GM12878 (cell line): Measurements from ENCODE around the gene SSNA1. TPM values are rescaled to one million over a fixed set of nuclear protein-coding genes. Genes with fewer than 3 reads are reported as not detected.

Experiments
- ATAC-seq: fragments of 200-7000 bp; cut with Tn5 transposase; 3 replicates; pipeline ENCODE4 v1.9.1; 2020; ENCODE audit warnings: mild to moderate bottlenecking, moderate library complexity
- BruUV-seq: library from RNA; stranded (reverse); fragments of 400-500 nt; replicated peaks from 2 replicates; lab custom pipeline; 2021; lab: Mats Ljungman, UMichigan
- CTCF ChIA-PET: fragments of 300-600 bp; sonication (Branson Sonifier 250); formaldehyde crosslinking; extraction: SDS; loops from one replicate; lab custom pipeline; 2021; ENCODE audit warnings: inconsistent platforms; lab: Yijun Ruan, JAX
- POLR2A ChIA-PET: fragments of 350-600 bp; formaldehyde crosslinking; extraction: SDS; loops from one replicate; lab custom pipeline; 2021; ENCODE audit warnings: inconsistent platforms; lab: Charles Lee
- RAD21 ChIA-PET: fragments of 300-600 bp; sonication (Branson Sonifier 250); formaldehyde crosslinking; loops from one replicate; lab custom pipeline; 2023; ENCODE audit warnings: antibody characterized with exemption; ENCODE audit not compliant: unreplicated experiment; lab: Charles Lee
- SMC1A ChIA-PET: fragments of 300-600 bp; sonication (Branson Sonifier 250); formaldehyde crosslinking; loops from one replicate; lab custom pipeline; 2023; ENCODE audit not compliant: unreplicated experiment, uncharacterized antibody; lab: Charles Lee
- DNase-seq: peaks from one replicate; pipeline ENCODE4 v3.0.0-alpha.2; 2011; ENCODE audit warnings: low read depth, low spot score
- FAIRE-seq: peaks from 3 replicates; lab custom pipeline; 2011; peaks lifted over from hg19 to GRCh38; lab: Jason Lieb, UNC
- H2AFZ ChIP-seq: 2 replicates; pipeline ENCODE4 v1.6.0; 2011; ENCODE audit warnings: low read depth, low read length, control low read depth; ENCODE audit not compliant: control insufficient read depth
- H3K27ac ChIP-seq: 2 replicates; pipeline ENCODE4 v1.5.1; 2011; ENCODE audit warnings: control low read depth; ENCODE audit not compliant: control insufficient read depth, insufficient read depth
- H3K27me3 ChIP-seq, 2 experiments: replicated peaks in 1 of 2; 2 replicates each; pipeline versions ENCODE4 v1.6.0 to v1.6.1; 2011; ENCODE audit warnings: low read length in 1 of 2; ENCODE audit not compliant: control insufficient read depth in 2 of 2, insufficient read depth in 2 of 2
- H3K36me3 ChIP-seq, 2 experiments: 2 replicates each; pipeline ENCODE4 v1.5.1; 2011; ENCODE audit warnings: low read length in 1 of 2; ENCODE audit not compliant: control insufficient read depth in 2 of 2, insufficient read depth in 2 of 2
- H3K4me1 ChIP-seq: 2 replicates; pipeline ENCODE4 v1.6.1; 2011; ENCODE audit warnings: mild to moderate bottlenecking, low read length, moderate library complexity, mixed read lengths; ENCODE audit not compliant: control insufficient read depth, insufficient read depth
- H3K4me2 ChIP-seq: 2 replicates; pipeline ENCODE4 v1.6.0; 2011; ENCODE audit warnings: control low read depth; ENCODE audit not compliant: control insufficient read depth, insufficient read depth
- H3K4me3 ChIP-seq: fragments of 200-600 bp; sonication (generic); 2 replicates; pipeline ENCODE4 v1.5.1; 2016
- H3K79me2 ChIP-seq: 2 replicates; pipeline ENCODE4 v1.6.0; 2011; ENCODE audit warnings: low read length; ENCODE audit not compliant: control insufficient read depth, insufficient read depth
- H3K9ac ChIP-seq: 2 replicates; pipeline ENCODE4 v1.8.0; 2011; ENCODE audit warnings: low read length, control low read depth, mixed read lengths; ENCODE audit not compliant: control insufficient read depth, insufficient read depth
- H3K9me3 ChIP-seq: replicated peaks from 3 replicates; pipeline ENCODE4 v1.5.1; 2011; ENCODE audit warnings: mild to moderate bottlenecking, low read length; ENCODE audit not compliant: control insufficient read depth, insufficient read depth
- H4K20me1 ChIP-seq: 2 replicates; pipeline ENCODE4 v1.6.0; 2011; ENCODE audit not compliant: control insufficient read depth, insufficient read depth
- CEBPZ ChIP-seq: fragments of 150-350 bp; IDR thresholded peaks from 2 replicates; pipeline ENCODE4 v1.6.1; 2016; ENCODE audit warnings: low read depth, low read length
- CHD1 ChIP-seq: IDR thresholded peaks from 2 replicates; pipeline ENCODE4 v1.6.1; 2012; ENCODE audit warnings: low read depth, low read length, improper control_type of control experiment
- CUX1 ChIP-seq: IDR thresholded peaks from 2 replicates; pipeline ENCODE4 v1.6.1; 2012; ENCODE audit warnings: improper control_type of control experiment, low read depth, low read length; ENCODE audit not compliant: insufficient replicate concordance
- ELK1 ChIP-seq: IDR thresholded peaks from 2 replicates; pipeline ENCODE4 v1.6.1; 2012; ENCODE audit warnings: low read depth, low read length, improper control_type of control experiment
- IKZF1 ChIP-seq: fragments of 450-650 bp; conservative IDR thresholded peaks from 2 replicates; pipeline ENCODE4 v1.6.1; 2017; ENCODE audit warnings: antibody characterized with exemption, mild to moderate bottlenecking
- KDM1A ChIP-seq: fragments of 200-600 bp; sonication (generic); IDR thresholded peaks from 2 replicates; pipeline ENCODE4 v1.6.1; 2016; ENCODE audit warnings: borderline replicate concordance
- NR2C2 ChIP-seq: IDR thresholded peaks from 2 replicates; pipeline ENCODE4 v1.6.1; 2011; ENCODE audit warnings: borderline replicate concordance, low read depth; ENCODE audit not compliant: control insufficient read depth, insufficient read length
- SMAD1 ChIP-seq: fragments of 450-650 bp; IDR thresholded peaks from 2 replicates; pipeline ENCODE4 v1.6.1; 2018; ENCODE audit warnings: mild to moderate bottlenecking, low read depth; ENCODE audit not compliant: partially characterized antibody
- TARDBP ChIP-seq: IDR thresholded peaks from 2 replicates; pipeline ENCODE4 v1.6.1; 2016; ENCODE audit warnings: borderline replicate concordance
- ZNF24 ChIP-seq: fragments of 450-650 bp; IDR thresholded peaks from 2 replicates; pipeline ENCODE4 v1.6.1; 2017; ENCODE audit warnings: antibody characterized with exemption, mild to moderate bottlenecking
- WGBS: methylation state at CpG from one replicate; pipeline ENCODE4 v1.1.6; 2016; ENCODE audit warnings: low lambda C conversion rate; ENCODE audit not compliant: insufficient replicate concordance, insufficient coverage; ENCODE audit errors: missing lambda C conversion rate; 5-methylcytosine and 5-hydroxymethylcytosine counted together
- in situ Hi-C: fragments of 300-500 bp; cut with MboI; formaldehyde crosslinking; loops from 9 replicates; pipeline ENCODE4 v1.14.3; 2018; ENCODE audit warnings: mixed read lengths
- intact Hi-C: fragments of 100-400 bp; cut with micrococcal nuclease; formaldehyde crosslinking; loops from one replicate; pipeline ENCODE4 v1.14.2; 2022; ENCODE audit not compliant: unreplicated experiment
- polyA plus RNA-seq, 11 experiments: library from polyadenylated mRNA; depleted of rRNA in 4 of 11; unstranded in 6 of 11; stranded (reverse) in 5 of 11; fragments of >200 nt; fragmentation: Nextera tagmentation in 4 of 11; fragmentation: Illumina TruSeq in 1 of 11; extraction: Ambion mirVana in 4 of 11; extraction: Trizol in 1 of 11; gene quantifications; 1 replicate in 1 of 11; 2 replicates in 10 of 11; pipeline versions ENCODE4 v1.2.1 to v1.2.3, GENCODE V29; 2011 to 2016; ENCODE audit warnings: inconsistent platforms in 2 of 11, missing spikeins in 2 of 11, low read depth in 1 of 11
- total RNA-seq, 4 experiments: library from RNA; depleted of rRNA in 3 of 4; stranded (reverse); fragments of >200 nt in 3 of 4; fragmentation: Illumina TruSeq in 1 of 4; extraction: Trizol in 1 of 4; gene quantifications; 2 replicates each; pipeline versions ENCODE4 v1.2.1 to v1.2.3, GENCODE V29; 2013 to 2021

Gene SSNA1
- total and polyA plus RNA-seq, 10 of the 15 experiments (the other 5 are each of a cell fraction or from before 2014, with no cell fraction given): 0.63 to 139 (median 78.0) TPM

- WGBS: 52% methylated on average over 32 of the region's 34 CpGs
- in situ Hi-C loops: no loop called here
- no peaks in the 10 kb centered on the region for H3K36me3 ChIP-seq
- RAD21 ChIA-PET: no interaction called here
- no peak overlapping the region for H3K4me2 ChIP-seq
- no peak overlapping the region for H2AFZ ChIP-seq
- no peaks in the 10 kb centered on the region for H4K20me1 ChIP-seq
- CTCF ChIA-PET: no interaction called here
- intact Hi-C loops: no loop called here
- H3K79me2 ChIP-seq: no peaks in the 10 kb centered on the region
- DNase-seq: no peak
- peaks cover 0 to 5% of the 10 kb centered on the region in 2 experiments; a peak in 2 of 4 replicates for H3K27me3 ChIP-seq
- H3K4me3 ChIP-seq: no peak overlapping the region
- SMC1A ChIA-PET: no interaction called here
- H3K9me3 ChIP-seq: no peaks in the 10 kb centered on the region; the same call in 2 of the 3 replicates
- no peak overlapping the region for H3K27ac ChIP-seq
- no peak overlapping the region for H3K9ac ChIP-seq
- peaks cover 10% of the 10 kb centered on the region for H3K4me1 ChIP-seq
- no peak for FAIRE-seq
- POLR2A ChIA-PET: no interaction called here
- no TSS peak for BruUV-seq
- ATAC-seq: no peak
- TF ChIP-seq NR2C2: no peak
- no peak for TF ChIP-seq TARDBP
- TF ChIP-seq ELK1: no peak
- no peak for TF ChIP-seq SMAD1
- TF ChIP-seq IKZF1: no peak
- TF ChIP-seq ZNF24: no peak
- no peak for TF ChIP-seq CUX1
- no peak for TF ChIP-seq KDM1A
- TF ChIP-seq CHD1: no peak
- no peak for TF ChIP-seq CEBPZ
Observed at GRCh38 chr9:137164370-137165249, 23.9 kb upstream of the SSNA1 start.
